Progenitor cell of endocrine pancreas (in vitro differentiated cells): ENCODE results near the gene LSM3. TPM values are rescaled to one million over a fixed set of nuclear protein-coding genes. Genes with fewer than 3 reads are reported as not detected.

Experiments used
- DNase-seq: peaks from one replicate; pipeline ENCODE4 v3.0.0; 2021; ENCODE audit warnings: low spot score; ENCODE audit not compliant: unreplicated experiment
- H3K27ac Mint-ChIP-seq: 2 replicates; pipeline ENCODE4 v1.8.0; 2021; ENCODE audit warnings: mild to moderate bottlenecking, moderate library complexity, mixed read lengths
- H3K27me3 Mint-ChIP-seq: 2 replicates; pipeline ENCODE4 v1.8.0; 2021; ENCODE audit warnings: mixed read lengths
- H3K36me3 Mint-ChIP-seq: 2 replicates; pipeline ENCODE4 v1.8.0; 2022; ENCODE audit warnings: mixed read lengths; ENCODE audit not compliant: insufficient read depth
- H3K4me1 Mint-ChIP-seq: 2 replicates; pipeline ENCODE4 v1.8.0; 2021; ENCODE audit warnings: low read depth, mixed read lengths
- H3K4me3 Mint-ChIP-seq: 2 replicates; pipeline ENCODE4 v1.8.0; 2021; ENCODE audit warnings: low read depth, mild to moderate bottlenecking, moderate library complexity, mixed read lengths
- H3K9me3 Mint-ChIP-seq: 2 replicates; pipeline ENCODE4 v1.8.0; 2021; ENCODE audit warnings: low read depth, mixed read lengths
- total RNA-seq: library from RNA; stranded (reverse); gene quantifications from 2 replicates; pipeline ENCODE4 v1.2.1, GENCODE V29; 2021
- TF ChIP-seq, protein P1 (sequence below): fragments of 200-600 bp; sonication (generic); IDR thresholded peaks from one replicate; pipeline ENCODE4 v1.5.0; 2021; ENCODE audit warnings: antibody characterized with exemption, mild to moderate bottlenecking; ENCODE audit not compliant: unreplicated experiment

The LSM3 gene
- total RNA-seq, 1 donor from 2014 or later = 13.2 TPM

DNA sequence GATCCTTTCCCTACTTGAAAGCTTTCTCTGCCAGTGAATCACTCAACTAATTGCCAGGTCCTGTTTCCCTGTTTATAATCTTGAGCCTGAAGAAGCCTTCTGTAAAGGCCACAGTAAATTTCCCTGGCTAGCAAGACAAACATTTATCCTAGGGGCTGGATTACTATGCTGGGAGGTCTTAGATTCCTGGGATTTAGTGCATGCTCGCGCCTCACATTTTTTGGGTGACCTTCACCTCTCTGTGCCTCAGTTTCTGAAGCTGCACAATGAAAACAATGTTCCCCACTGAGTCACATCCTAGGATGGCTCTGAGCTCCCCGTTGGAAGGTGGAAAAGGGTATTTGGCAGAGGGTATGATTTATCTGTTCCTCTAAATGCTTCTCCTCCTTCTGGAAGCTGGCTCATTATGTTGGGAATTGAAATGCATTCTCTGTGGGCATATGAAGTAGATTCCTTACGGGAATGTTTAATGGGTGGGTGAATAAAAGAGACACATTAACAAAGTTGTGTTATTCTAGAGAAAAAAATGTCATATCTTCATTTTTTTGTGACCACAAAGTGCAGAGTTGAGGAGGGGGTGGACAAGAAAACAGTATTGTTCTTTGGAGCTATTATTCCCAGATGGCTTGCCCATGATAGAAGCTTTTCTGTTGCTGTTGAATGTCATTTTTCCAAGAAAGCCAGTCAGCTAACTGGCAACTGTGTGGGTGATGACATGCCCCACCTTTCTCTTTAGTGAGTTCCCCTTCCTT, 32.4 kb downstream of the LSM3 start:
- TF ChIP-seq, protein P1, sequence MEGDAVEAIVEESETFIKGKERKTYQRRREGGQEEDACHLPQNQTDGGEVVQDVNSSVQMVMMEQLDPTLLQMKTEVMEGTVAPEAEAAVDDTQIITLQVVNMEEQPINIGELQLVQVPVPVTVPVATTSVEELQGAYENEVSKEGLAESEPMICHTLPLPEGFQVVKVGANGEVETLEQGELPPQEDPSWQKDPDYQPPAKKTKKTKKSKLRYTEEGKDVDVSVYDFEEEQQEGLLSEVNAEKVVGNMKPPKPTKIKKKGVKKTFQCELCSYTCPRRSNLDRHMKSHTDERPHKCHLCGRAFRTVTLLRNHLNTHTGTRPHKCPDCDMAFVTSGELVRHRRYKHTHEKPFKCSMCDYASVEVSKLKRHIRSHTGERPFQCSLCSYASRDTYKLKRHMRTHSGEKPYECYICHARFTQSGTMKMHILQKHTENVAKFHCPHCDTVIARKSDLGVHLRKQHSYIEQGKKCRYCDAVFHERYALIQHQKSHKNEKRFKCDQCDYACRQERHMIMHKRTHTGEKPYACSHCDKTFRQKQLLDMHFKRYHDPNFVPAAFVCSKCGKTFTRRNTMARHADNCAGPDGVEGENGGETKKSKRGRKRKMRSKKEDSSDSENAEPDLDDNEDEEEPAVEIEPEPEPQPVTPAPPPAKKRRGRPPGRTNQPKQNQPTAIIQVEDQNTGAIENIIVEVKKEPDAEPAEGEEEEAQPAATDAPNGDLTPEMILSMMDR = no peak
- DNase-seq = no peak
- Mint-ChIP-seq H3K4me1 (peaks cover 3% of the 10 kb centered on the region), H3K27me3 (no peaks in the 10 kb centered on the region), H3K36me3 (no peaks in the 10 kb centered on the region), H3K4me3 (no peak overlapping the region), H3K9me3 (no peaks in the 10 kb centered on the region), H3K27ac (no peak overlapping the region)

DNA sequence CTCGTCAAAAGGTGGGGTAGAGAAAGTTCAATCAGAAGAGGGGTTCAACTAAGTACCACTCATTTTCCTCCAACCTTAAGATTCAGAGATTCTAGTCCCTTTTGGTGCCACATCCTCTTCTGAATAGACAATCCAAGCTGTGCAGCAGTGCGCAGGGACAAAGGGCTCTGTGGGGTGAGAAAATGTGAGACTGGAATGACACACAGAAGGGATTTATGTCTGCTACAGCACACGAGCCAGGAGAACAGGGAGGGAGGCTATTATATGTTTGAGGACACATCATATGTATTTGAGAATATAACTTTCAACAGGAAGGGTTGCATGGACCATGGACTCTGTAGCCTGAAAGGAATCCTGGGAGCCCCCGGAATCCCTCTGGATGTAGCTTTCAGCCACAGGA, 33.0 kb downstream of the LSM3 start:
- Mint-ChIP-seq H3K36me3 (no peaks in the 10 kb centered on the region), H3K9me3 (no peaks in the 10 kb centered on the region), H3K4me3 (no peak overlapping the region), H3K4me1 (peaks cover 3% of the 10 kb centered on the region), H3K27me3 (no peaks in the 10 kb centered on the region), H3K27ac (no peak overlapping the region)
- DNase-seq = no peak
- TF ChIP-seq, protein P1 = no peak

DNA sequence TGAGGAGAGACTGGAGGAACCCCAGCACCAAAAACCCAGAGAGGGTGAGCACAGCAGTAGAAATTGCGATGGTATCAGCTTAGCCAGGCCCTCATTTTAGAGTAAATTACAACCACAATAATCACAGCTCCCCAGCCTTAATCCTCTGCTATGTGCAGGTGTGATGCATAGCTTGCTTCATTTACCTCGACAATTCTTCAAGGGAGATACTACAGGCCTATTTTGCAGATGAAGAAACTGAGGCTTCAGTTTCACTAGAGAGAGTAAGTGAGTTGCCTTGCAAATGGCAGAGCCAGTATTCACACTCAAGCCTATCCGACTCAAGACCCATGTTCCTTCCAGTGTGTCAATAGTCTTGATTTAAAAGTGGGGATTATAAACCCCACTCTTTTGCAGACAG, 33.4 kb downstream of the LSM3 start:
- Mint-ChIP-seq H3K9me3 (no peaks in the 10 kb centered on the region), H3K27ac (no peak overlapping the region), H3K4me3 (no peak overlapping the region), H3K36me3 (no peaks in the 10 kb centered on the region), H3K27me3 (no peaks in the 10 kb centered on the region), H3K4me1 (peaks cover 3% of the 10 kb centered on the region)
- no peak for DNase-seq
- TF ChIP-seq, protein P1 = no peak

DNA sequence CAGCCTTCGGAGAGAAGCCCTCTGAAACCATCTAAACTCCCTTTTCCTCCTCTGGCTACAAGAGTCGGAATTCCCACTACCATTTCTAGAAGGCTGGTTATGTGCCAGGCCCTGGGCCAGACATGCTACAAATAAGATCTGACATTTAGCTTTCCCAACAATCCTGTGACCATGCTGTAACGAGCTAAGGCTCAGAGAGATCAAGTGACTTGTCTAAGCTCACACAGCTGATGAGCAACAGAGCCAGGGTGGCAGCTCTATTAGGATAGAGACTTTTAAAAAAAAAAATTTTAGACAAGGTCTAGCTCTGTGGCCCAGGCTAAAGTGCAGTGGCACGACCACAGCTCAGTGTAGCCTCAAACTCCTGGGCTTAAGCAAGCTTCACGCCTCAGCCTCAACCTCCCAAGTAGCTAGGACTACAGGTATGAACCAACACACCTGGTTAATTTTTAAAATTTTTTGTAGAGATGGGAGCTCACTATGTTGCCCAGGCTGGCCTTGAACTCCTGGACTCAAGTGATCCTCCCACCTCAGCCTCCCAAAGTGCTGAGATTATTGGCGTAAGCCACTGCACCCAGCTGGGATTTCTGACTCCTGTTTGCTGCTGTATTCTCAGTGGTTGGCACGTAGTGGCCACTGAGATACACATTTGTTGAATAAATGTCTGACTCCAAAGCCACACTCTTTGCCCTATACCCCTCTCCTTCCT, 34.6 kb downstream of the LSM3 start:
- no peaks in the 10 kb centered on the region for H3K27me3 Mint-ChIP-seq
- DNase-seq = no peak
- H3K9me3 Mint-ChIP-seq = no peaks in the 10 kb centered on the region
- H3K27ac Mint-ChIP-seq = no peak overlapping the region
- H3K4me1 Mint-ChIP-seq = peaks cover 3% of the 10 kb centered on the region
- TF ChIP-seq, protein P1 = no peak
- H3K36me3 Mint-ChIP-seq = no peaks in the 10 kb centered on the region
- no peak overlapping the region for H3K4me3 Mint-ChIP-seq

DNA sequence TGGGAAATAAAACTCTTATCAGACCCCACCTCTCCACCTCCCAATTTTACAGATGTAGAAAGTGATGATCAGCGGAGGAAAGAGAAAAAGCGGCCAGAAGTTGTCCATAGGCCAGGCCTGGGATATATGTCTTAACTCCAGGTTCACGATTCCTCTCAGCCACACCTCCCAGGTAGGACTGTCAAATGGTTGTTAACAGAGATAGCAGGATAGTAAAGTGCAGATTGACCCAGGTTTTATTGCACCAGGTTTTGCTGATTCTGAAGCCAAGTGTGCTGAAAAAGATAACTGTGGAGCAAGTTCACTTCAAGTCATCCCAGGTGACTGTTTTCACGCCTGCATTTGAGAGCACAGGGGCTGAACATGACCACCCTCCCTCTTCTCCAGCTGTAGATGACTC, 36.1 kb downstream of the LSM3 start:
- Mint-ChIP-seq H3K9me3 (peaks cover 3% of the 10 kb centered on the region), H3K27ac (no peak overlapping the region), H3K4me1 (no peaks in the 10 kb centered on the region), H3K36me3 (no peaks in the 10 kb centered on the region), H3K4me3 (no peak overlapping the region), H3K27me3 (no peaks in the 10 kb centered on the region)
- TF ChIP-seq, protein P1 = no peak
- DNase-seq = no peak
